HG03439 (cell line): ENCODE data around the gene PHEX.

Experiments used
- ATAC-seq: cut with Tn5 transposase; IDR thresholded peaks from one replicate; pipeline ENCODE4 v1.9.1; 2021; ENCODE audit warnings: mild to moderate bottlenecking, moderate library complexity; ENCODE audit not compliant: unreplicated experiment

PHEX gene

DNA sequence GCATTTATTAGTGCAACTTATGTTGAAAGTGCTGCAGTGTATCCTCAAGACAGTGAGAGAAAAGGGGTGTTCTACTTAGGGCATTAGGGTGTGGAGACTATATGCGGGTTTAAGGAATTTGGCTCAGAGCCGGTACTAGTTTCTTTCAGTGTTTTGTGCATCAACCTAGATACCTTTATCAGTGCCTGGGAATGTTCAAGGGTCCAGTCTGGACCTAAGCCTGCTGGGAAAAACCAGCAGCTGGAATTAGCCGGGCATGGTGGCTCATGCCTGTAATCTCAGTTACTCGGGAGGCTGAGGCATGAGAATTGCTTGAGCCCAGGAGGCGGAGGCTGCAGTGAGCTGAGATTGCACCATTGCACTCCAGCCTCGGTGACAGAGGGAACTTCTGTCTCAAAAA lies 7.4 kb downstream of the PHEX start:
- ATAC-seq: no peak

DNA sequence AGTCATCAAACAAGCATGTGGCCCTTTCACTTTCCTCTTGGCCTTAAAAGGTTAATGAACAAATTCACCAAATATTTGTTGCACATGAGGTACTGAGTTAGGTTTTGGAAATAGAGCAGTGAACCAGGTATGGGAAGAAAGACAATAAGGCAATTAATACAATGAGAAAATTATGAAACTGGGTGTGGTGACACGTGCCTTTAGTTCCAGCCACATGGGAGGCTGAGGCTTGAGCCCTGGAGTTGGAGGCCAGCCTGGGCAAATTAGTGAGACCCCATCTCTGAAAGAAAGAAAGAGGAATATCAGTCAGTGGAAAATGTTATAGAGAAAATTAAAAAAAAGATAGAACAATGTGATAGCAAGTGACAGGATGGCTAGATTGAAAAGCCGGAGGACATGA lies 8.1 kb downstream of the PHEX start:
- ATAC-seq: no peak

DNA sequence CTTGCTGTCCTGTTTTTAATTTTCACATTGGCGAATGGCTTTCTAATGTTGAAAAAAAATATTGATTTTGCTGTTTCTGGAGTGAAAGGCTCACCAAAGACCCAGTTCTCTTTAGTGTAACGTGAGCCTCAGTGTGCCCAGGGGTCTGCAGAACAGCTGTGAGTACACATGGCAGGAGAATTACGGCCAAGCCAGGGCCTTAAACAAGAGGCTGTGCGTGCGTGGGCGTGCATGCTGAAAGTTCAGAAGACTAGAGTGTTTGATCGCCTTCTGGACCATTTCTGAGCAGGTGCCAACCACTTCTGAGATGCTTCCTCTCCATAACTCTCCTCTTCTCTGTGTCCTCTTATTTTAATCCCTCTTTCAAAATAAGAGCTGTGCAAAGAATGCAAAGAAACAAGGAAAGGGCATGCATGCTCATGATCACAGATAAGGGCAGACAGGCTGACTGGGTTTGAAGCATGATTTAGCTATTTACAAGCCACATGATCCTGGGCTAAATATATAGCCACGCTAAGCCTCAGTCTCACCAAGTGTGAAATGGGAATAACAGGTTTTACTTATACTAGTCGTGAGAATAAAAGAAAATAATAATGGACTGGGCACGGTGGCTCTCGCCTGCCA lies 9.9 kb downstream of the PHEX start:
- ATAC-seq: no peak

DNA sequence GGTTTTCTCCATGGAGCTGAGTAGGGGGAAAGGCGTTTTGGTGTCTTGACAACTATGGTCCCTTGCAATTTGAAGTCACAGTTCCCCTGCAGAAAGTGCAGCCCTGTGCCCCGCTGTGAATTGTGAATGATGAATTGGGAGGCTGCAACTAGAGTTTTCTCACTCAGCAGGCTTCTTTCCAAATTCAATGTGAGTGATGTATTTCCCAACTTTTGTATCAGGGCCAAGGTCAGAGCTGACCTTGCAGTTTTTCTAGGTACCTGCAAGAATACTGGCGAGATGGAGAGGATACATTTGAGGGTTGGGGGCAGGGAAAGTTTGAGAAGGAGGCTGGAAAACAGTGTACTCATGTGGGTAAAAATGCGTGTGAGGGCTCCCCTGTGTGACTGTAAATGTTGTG lies 11.7 kb downstream of the PHEX start:
- no peak for ATAC-seq

DNA sequence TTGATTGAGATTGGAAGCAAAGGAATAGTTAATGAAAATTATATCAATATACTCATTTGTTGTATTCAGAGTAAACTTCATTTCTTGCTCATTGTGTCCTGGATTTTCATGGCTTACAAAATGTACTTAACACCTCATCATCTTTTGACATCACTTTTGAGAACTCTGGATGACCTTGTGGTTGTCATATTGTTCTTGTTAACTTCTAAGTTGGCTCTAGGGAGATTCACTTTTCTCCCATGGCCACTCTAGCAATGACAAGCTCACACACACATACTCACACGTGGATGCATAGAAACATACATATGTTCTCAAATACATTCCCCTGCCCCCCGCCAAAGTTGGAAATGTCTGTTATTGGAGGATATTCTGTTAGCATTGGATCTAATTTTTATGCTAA lies 15.3 kb downstream of the PHEX start:
- no peak for ATAC-seq

DNA sequence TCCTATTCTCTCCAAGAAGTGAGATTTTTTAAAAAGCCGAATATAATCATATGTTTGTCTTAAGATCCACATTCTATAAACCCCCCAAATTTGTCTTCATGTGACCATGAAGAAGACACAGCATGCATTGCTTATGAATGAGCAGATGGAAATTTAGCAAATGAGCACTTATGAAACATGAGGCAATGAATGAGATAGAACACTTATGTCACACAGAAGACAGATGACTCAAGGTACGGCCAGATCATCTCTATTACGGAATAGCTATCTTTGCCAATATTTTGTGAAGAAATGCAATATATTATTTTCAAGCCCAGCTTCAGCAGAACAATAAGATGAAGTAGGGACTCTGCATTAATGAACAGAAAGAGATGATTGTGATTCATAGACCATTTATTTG lies 21.4 kb downstream of the PHEX start:
- ATAC-seq: no peak

DNA sequence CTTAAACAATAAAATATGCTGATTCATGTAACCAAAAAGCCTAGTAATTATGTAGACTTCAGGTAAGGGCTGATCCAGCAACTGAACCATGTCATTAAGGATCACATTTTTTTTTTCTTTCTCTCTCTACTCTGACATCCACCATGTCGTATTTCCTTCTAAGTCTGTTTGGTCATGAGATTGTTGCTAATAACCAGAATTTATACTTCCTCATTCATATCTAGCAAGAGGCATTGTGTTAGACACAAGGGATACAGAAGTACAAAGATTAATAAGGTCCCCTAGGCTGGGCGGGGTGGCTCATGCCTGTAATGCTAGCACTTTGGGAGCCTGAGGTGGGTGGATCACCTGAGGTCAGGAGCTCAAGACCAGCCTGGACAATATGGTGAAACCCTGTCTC lies 24.1 kb downstream of the PHEX start:
- ATAC-seq: no peak

DNA sequence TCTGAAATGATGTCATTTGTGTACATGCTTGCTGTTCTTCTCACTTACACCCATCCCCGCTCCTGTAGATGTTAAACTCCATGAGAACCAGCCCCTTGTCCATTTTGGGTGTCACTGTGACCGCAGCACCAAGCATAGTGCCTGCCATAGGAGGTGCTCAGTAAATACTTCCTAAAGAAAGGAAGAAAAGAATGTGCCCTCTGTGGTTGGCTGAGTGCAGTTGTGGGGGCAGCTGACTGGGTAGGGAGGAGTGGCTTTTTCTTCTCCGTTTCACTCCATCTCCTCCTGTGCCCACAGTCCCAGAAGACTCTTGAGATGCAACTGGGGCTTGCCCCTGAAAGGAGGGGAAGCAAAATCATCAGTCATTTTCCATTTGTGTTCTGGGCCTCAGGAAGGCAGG lies 25.5 kb downstream of the PHEX start:
- ATAC-seq: no peak

DNA sequence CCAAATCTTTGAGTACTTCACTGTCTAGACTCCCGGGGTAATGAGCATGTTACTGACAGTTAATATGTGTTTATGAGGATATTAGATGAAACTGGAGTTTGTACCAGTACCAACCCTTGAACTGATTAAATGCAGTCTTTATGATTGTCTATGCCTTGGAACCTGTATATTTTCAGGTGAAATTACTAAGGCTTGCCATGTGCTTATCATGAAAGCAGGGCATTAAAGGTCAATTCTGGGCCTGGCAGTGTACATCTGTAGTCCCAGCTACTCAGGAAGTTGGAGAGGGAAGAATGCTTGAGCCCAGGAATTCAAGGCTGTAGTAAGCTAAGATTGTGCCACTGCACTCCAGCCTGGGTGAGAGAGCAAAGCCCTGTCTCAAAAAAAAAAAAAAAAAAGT lies 27.6 kb downstream of the PHEX start:
- ATAC-seq: no peak

DNA sequence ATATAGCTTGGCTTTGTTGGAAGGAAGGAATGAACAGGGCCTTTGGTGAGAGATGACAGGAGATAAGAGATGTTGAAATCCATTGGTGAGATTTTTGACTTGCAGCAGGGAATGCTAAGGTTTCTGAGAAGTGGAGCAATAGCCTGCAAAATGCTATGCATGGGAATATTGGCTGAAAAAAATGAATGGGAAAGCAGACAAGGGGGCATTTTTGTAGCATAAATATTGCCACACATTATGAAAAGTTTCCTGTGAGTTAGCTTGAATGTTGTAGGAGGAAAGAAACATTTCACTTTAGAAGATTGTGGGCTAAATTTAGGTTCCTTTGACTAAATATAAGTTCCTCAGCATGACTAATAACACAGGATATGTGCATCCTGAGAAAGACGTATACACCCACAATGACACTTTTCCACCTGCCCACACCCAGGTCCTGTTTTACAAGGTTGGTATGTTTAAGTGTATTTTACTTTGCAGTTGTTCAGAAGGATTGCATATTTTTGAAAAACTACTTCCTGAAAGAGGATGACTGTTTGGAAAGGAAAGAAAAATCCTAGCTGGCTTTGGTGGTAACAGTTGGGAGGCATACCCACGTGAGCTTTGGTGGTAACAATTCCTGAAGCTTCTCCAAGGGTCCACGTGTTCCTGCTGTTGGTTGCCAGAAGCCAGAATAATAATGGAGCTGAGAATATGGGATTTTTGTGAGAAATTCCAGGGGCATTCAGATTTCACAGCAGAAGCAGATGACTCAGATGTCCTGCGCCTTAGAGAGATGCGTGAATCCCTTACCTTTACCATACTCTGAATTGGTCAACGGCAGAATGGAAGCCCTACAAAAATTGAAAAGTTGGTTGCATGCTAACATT lies 28.5 kb downstream of the PHEX start:
- ATAC-seq: no peak

DNA sequence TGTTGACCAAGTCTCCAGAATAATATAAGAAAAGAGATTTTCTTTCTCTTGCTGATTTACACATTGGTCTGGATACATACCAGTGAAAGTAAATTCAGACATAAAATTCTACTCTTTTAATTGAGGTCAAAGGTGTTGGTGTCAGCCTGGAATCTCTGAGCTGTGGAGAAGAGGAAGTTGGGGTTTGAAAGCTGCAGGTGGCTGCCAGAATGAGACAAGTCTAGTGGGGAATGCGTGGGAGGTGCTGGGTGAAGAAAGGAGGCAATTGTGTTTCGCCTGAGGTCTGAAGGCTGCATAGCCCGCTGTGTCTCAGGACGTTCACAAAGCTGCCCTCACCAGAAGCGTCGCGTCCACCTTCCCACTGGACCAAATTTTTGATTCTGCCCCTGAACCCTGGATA lies 31.2 kb downstream of the PHEX start:
- peak; percentile 85 for ATAC-seq

DNA sequence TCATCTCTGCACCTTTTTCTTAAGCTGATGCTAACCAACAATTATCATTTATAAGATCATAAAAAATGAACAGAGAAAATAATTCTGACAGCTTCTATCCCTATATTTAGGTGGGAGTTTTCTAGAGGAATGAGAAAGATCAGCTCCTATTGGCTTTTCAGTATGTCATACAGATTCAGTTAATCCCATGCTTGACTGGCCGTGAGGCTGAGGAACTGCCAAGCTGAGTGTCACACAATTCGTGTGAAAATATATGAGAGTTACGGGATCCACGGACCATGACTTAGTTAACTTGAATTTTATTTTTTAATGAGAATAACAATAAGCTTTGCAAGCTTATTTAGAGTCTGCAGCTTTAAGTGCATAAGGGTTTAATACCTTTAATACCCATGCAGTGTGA lies 37.5 kb downstream of the PHEX start:
- ATAC-seq: no peak

DNA sequence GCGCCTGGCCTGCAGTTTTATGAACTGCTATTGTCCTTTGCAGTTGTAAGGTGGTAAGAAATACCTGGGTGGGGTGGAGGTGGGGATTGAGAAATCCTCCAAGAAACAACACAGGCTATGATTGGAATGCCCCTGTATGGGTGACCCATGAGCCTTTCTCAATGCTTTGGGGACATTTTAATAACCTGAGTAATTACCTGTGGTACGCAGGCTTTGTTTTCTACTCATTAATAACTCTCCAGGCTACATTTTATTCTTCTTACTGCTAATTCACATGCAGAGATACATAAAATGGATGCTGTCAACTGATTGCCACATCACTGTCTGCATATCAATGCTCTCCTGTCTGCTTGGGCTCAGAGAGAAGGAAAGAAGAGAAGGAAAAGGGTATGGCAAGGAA lies 41.8 kb downstream of the PHEX start:
- no peak for ATAC-seq

DNA sequence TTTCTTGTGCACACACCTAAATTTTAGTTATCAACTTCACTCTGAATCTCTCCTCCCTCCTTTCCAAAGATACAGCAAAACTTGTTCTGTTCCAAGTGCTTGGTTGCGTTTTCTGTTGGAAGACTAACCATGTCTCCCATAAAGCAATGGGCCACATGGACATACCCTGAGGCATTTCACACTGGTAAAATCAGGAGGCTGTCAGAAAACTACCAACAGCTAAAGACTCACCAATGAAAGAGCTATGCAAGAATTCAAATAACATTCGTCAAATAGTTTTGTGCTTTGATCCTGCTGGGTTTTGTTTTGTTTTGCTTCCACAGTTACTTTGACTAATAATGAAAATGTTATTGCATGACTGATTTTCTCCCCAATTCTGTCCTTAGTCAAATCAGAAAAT lies 46.0 kb downstream of the PHEX start:
- ATAC-seq: no peak

DNA sequence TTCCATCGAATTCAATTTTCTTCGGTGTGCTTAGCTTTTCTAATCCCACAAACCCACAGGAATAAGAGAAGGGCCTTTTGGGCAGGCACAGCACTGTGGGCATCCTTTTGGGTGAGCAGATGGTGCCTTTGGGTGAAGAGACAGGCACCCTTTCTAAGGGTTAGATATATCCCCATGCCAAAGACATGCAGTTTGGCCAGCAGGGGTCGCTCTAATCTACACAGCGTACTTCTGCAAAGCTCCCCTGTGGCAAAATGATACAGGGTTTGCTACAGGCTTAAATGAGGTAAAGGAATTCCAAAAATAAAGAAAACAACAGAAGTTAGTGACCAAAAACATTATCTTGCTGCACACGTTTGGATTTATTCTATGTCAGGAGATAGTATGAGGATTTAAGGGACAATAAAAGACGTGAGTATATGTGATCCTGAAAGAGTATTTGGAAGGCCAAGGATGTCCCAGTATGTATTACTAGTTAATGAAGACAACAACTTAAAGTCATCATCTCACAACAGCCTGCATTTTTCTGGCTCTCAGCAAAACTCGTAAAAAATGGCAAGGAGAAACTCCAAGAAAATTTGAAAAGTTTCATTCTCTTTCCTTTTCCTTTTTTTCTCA lies 49.5 kb downstream of the PHEX start:
- ATAC-seq: no peak

DNA sequence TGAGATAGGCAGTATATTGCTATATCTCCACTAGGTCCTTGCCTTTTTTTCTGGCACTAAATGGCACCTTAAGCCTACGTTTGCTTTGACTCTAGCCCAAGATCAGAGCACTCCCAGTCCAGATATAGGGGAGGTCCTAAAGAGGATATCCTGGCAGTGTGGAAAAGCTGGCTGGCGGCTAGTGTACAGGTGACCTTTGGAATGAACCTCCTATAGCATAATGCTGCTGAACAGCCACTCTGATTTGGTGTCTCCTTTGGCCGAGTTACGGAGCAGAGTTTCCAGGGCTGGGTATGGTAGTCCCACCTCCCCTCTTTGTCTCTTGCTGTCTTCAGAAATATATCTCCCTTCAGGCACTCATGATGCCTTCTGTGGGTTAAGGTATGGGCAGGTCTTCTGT lies 53.9 kb downstream of the PHEX start:
- ATAC-seq: no peak

DNA sequence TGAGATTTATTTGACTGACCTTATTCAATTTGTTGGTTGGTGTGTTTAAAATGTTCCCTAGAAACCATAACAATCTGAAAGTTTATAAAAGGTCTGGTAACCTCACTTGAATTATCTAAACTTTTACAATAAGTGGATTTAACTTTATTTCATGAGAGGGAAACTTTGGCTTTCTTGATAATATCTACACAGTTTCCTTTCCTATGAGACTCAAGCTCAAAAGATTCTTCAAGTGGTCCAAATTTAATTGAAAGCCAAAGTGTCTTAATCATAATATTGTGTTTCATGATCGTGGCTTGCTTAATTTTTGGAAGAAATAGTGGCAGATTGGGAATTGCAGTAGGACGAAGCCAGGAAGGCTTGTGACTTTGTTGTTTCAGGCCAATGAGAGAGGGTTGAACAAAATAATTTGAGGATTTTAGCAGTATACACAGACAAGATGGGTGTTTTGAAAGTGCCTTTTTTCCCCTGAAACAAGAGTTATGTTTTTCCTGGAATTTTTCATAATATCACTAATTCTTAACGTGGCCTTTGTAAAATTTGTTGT lies 55.0 kb downstream of the PHEX start:
- no peak for ATAC-seq

DNA sequence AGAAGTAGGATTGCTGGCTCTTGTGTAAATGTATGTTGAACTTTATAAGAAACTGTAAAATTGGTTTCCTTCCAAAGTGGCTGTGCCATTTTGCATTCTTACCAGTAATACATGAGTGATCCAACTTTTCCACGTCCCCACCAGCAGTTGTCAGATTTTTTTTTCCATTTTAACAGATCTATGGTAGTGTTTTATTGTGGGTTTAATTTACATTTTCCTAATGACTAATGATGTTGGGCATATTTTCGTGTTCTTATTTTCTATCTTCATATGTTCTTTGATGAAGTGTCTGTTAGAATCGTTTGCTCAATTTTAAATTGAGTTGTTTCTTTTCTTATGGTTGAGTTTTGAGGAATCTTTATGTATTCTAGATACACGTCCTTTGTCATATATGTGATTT lies 56.2 kb downstream of the PHEX start:
- no peak for ATAC-seq

DNA sequence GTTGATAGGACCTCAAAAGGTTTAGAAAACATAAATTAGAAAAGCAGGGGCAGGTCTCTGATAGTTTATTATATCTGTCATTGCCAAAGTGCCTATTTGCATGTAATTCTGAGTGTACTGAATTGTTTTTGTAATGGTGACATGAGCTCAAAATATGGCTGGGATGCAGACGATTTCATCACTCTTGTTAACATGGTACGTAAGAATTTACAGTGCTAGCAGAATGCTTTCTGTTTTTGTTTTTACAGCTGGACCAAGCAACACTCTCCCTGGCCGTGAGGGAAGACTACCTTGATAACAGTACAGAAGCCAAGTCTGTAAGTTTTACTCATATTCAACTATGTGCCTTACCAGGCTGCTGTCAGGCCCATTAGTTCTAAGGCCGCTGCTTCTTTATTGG lies 58.1 kb downstream of the PHEX start:
- ATAC-seq: no peak

DNA sequence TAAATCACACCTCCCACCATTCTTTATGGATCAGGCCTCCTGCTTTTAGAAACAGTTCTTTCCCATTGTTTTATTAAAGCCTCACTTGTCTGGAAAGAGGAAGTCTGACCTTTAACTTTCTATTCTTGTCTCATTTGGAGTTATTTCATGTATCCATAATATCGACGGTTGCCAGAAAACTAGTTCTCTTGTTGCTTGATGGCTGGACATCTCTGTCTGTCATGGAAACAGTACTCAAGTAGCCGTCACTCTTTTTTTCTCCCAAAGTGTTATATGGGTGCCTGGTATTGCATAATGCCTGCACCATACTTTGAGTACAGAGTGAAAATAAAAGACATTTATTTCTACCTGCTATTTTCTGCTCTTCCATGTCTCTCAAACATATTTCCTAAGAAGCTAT lies 61.4 kb downstream of the PHEX start:
- ATAC-seq: no peak

DNA sequence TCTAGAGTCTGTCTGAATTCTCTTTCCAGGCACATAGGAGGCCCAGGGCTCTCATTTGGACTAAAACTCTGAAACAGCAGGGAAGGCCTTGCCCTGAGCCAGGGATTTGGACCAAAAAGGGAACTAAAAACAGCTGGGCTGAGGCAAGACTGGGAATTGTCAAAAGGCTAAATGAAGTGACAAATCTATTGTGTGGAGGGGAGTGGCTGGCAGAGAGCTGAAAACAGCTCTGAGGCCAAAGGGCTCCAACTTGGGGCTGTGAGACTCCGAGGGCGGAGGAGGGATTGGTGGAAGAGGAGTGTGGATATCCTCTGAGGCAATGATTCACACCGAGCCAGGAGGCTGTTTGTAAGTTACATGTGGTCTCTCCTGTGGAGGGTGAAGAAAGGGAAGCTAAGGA lies 63.2 kb downstream of the PHEX start:
- ATAC-seq: no peak

DNA sequence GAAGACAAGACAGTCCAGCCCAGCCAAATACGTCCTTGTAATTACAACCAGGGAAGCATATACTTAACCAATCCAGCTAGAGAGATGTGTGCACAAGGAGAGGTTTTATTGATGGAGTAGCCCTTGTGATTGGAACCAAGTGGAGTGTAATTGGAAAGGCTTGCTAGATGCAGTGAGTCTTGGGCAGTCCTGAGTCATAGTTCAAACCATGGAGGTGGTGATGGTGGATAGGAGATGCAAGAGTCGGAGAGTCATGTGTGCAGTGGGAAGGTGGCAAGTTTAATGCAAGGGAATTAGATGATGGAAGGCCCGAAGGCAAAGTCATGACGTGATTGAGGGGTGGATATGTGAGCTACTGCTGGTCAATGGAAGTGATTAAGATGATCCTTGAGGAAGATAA lies 63.7 kb downstream of the PHEX start:
- ATAC-seq: no peak
